Mucosa of descending colon (tissue), 3 donors: ENCODE results near the gene RSL24D1. TPM values are rescaled to one million over a fixed set of nuclear protein-coding genes. Genes with fewer than 3 reads are reported as not detected.

Experiments used
- ATAC-seq: fragments of 200-7000 bp; cut with Tn5 transposase; one replicate; pipeline ENCODE4 v1.9.1; 2020; ENCODE audit warnings: mild to moderate bottlenecking, moderate library complexity
- DNase-seq, 3 donors: peaks; one replicate each; pipeline ENCODE4 v3.0.0-alpha.2; 2020
- H3K36me3 ChIP-seq: fragments of 200-600 bp; one replicate; pipeline ENCODE4 v1.8.0; 2021; ENCODE audit warnings: low read depth, mild to moderate bottlenecking
- H3K4me1 ChIP-seq: fragments of 200-600 bp; one replicate; pipeline ENCODE4 v1.8.0; 2021; ENCODE audit warnings: low read depth, mild to moderate bottlenecking
- H3K4me3 ChIP-seq: fragments of 200-600 bp; one replicate; pipeline ENCODE4 v1.8.0; 2021; ENCODE audit warnings: mild to moderate bottlenecking
- H3K9me3 ChIP-seq: fragments of 200-600 bp; one replicate; pipeline ENCODE4 v1.8.0; 2021; ENCODE audit warnings: mild to moderate bottlenecking
- CTCF ChIP-seq: fragments of 200-600 bp; IDR thresholded peaks from one replicate; pipeline ENCODE4 v1.8.0; 2022; ENCODE audit warnings: antibody characterized with exemption, mild to moderate bottlenecking
- intact Hi-C, 2 donors: fragments of 100-400 bp; cut with DNase I in 1 of 2; cut with micrococcal nuclease in 1 of 2; formaldehyde crosslinking; loops; one replicate each; pipeline versions ENCODE4 v1.11.0 to v1.11.1; 2022; cut with DNase I, micrococcal nuclease
- total RNA-seq, 3 donors: library from RNA; stranded (reverse); fragmentation: NEBNext Ultra II Directional in 2 of 3; extraction: Animal tissue kit (Norgen Biotek cat#: 25700) in 2 of 3; gene quantifications; one replicate each; pipeline versions ENCODE4 v1.2.1 to v1.2.4, GENCODE V29; 2021 to 2023
- donor health status: DM: no; HTN: no; CAD: no; lungs with moderate emphysema.
- donor health status: DM: no; HTN: no; CAD: no.
- donor health status: DM: no; HTN: yes; CAD: no.

Gene RSL24D1
- total RNA-seq, 3 donors from 2014 or later: 29.9 to 79.0 (median 40.5) TPM

GRCh38 chr15:55224892-55225291, 28.2 kb upstream of the RSL24D1 start:
- no peak for DNase-seq
- intact Hi-C loops: no loop called here
- ATAC-seq: peak; percentile 42

GRCh38 chr15:55222588-55222987, 25.8 kb upstream of the RSL24D1 start:
- Histone ChIP-seq H3K36me3 (no peaks in the 10 kb centered on the region), H3K9me3 (no peaks in the 10 kb centered on the region), H3K4me1 (no peaks in the 10 kb centered on the region), H3K4me3 (no peak overlapping the region)
- intact Hi-C loops: no loop called here
- ATAC-seq: peak; percentile 54
- DNase-seq: no peak
- TF ChIP-seq CTCF: no peak

More at GRCh38 chr15:55224892-55225291, 28.2 kb upstream of the RSL24D1 start:
- H3K4me1 ChIP-seq: no peaks in the 10 kb centered on the region
- no peak for TF ChIP-seq CTCF
- H3K36me3 ChIP-seq: no peaks in the 10 kb centered on the region
- no peaks in the 10 kb centered on the region for H3K9me3 ChIP-seq
- no peak overlapping the region for H3K4me3 ChIP-seq

GRCh38 chr15:55221090-55222011, 24.6 kb upstream of the RSL24D1 start:
- no peaks in the 10 kb centered on the region for H3K9me3 ChIP-seq
- no peak for TF ChIP-seq CTCF
- DNase-seq: no peak
- H3K4me1 ChIP-seq: no peaks in the 10 kb centered on the region
- H3K4me3 ChIP-seq: no peak overlapping the region
- peak; percentile 67 for ATAC-seq
- no peaks in the 10 kb centered on the region for H3K36me3 ChIP-seq
- intact Hi-C loops: no loop called here

GRCh38 chr15:55220606-55221005, 23.9 kb upstream of the RSL24D1 start:
- ATAC-seq: no peak
- intact Hi-C loops: no loop called here
- no peak for DNase-seq
- H3K4me1 ChIP-seq: no peaks in the 10 kb centered on the region
- no peak for TF ChIP-seq CTCF
- no peaks in the 10 kb centered on the region for H3K36me3 ChIP-seq
- no peak overlapping the region for H3K4me3 ChIP-seq
- no peaks in the 10 kb centered on the region for H3K9me3 ChIP-seq

GRCh38 chr15:55218056-55218455, 21.3 kb upstream of the RSL24D1 start:
- intact Hi-C loops: loop anchor here in 1 of 2 donors (5.0 kb wide), 1 partner anchor 74 kb away; no protein-coding TSS in a partner anchor
- ATAC-seq: no peak
- TF ChIP-seq CTCF: no peak
- Histone ChIP-seq H3K9me3 (no peaks in the 10 kb centered on the region), H3K36me3 (no peaks in the 10 kb centered on the region), H3K4me3 (no peak overlapping the region), H3K4me1 (no peaks in the 10 kb centered on the region)
- no peak for DNase-seq
